OCI-LY7 (cell line): ENCODE measurements around the gene GLE1. TPM values are rescaled to one million over a fixed set of nuclear protein-coding genes. Genes with fewer than 3 reads are reported as not detected.
"Not testable (repeated sequence)": the region's sequence is repeated elsewhere in the genome, so short reads cannot be mapped to it uniquely, and the experiment has no call there.

Source experiments
- BruUV-seq: library from RNA; stranded (reverse); fragments of 400-500 nt; replicated peaks from 2 replicates; lab custom pipeline; 2021; lab: Mats Ljungman, UMichigan
- CTCF ChIA-PET: fragments of 300-600 bp; sonication (Branson Sonifier 250); formaldehyde crosslinking; loops from one replicate; lab custom pipeline; 2022; ENCODE audit warnings: antibody characterized with exemption; ENCODE audit not compliant: unreplicated experiment; lab: Charles Lee
- POLR2A ChIA-PET: fragments of 300-600 bp; sonication (Branson Sonifier 250); formaldehyde crosslinking; loops from one replicate; lab custom pipeline; 2022; ENCODE audit warnings: antibody characterized with exemption; lab: Charles Lee
- DNase-seq: peaks from one replicate; pipeline ENCODE4 v3.0.0-alpha.2; 2015; ENCODE audit warnings: low spot score
- H2AFZ ChIP-seq: fragments of 200-600 bp; sonication (generic), shearing (Covaris generic); 2 replicates; pipeline ENCODE4 v1.6.1; 2014; ENCODE audit warnings: mild to moderate bottlenecking, antibody characterized with exemption, low read length, moderate library complexity
- H3K27ac ChIP-seq: fragments of 200-600 bp; sonication (generic); 2 replicates; pipeline ENCODE4 v1.5.1; 2014; ENCODE audit warnings: mixed run types, low read depth, mild to moderate bottlenecking, moderate library complexity, low read length, inconsistent platforms; ENCODE audit not compliant: poor library complexity, severe bottlenecking
- H3K36me3 ChIP-seq: fragments of 200-600 bp; sonication (generic); 2 replicates; pipeline ENCODE4 v1.6.1; 2014; ENCODE audit warnings: mild to moderate bottlenecking, antibody characterized with exemption, low read length, moderate library complexity, mixed read lengths; ENCODE audit not compliant: insufficient read depth
- H3K4me1 ChIP-seq: fragments of 200-600 bp; sonication (generic); 2 replicates; pipeline ENCODE4 v1.5.1; 2014; ENCODE audit warnings: mild to moderate bottlenecking, low read length; ENCODE audit not compliant: insufficient read depth, poor library complexity, severe bottlenecking
- H3K4me2 ChIP-seq: fragments of 200-600 bp; sonication (generic); 2 replicates; pipeline ENCODE4 v1.6.1; 2014; ENCODE audit warnings: mild to moderate bottlenecking, low read length
- H3K4me3 ChIP-seq: fragments of 200-600 bp; sonication (generic); 2 replicates; pipeline ENCODE4 v1.5.1; 2014; ENCODE audit warnings: mild to moderate bottlenecking, low read depth, low read length; ENCODE audit not compliant: poor library complexity, severe bottlenecking
- H3K79me2 ChIP-seq: fragments of 200-600 bp; sonication (generic); 2 replicates; pipeline ENCODE4 v1.6.1; 2016; ENCODE audit warnings: low read depth, mild to moderate bottlenecking, low read length, moderate library complexity, mixed read lengths; ENCODE audit not compliant: insufficient read depth
- H3K9me2 ChIP-seq: fragments of 200-600 bp; sonication (generic); 2 replicates; pipeline ENCODE4 v1.6.1; 2016; ENCODE audit warnings: mild to moderate bottlenecking, low read length, mixed read lengths; ENCODE audit not compliant: insufficient read depth
- H3K9me3 ChIP-seq: fragments of 200-600 bp; sonication (generic); 2 replicates; pipeline ENCODE4 v1.6.1; 2014; ENCODE audit warnings: mild to moderate bottlenecking, mixed run types, low read length, mixed read lengths
- H4K20me1 ChIP-seq: fragments of 200-600 bp; sonication (generic); 2 replicates; pipeline ENCODE4 v1.6.1; 2014; ENCODE audit warnings: mild to moderate bottlenecking, antibody characterized with exemption, low read length, moderate library complexity, mixed read lengths; ENCODE audit not compliant: insufficient read depth
- EZH2phosphoT487 ChIP-seq: fragments of 200-600 bp; sonication (generic); IDR thresholded peaks from 2 replicates; pipeline ENCODE4 v1.6.1; 2018; ENCODE audit warnings: low read depth, borderline replicate concordance, mild to moderate bottlenecking, mixed run types, antibody characterized with exemption, low read length, moderate library complexity, mixed read lengths
- intact Hi-C: fragments of 100-400 bp; cut with micrococcal nuclease; formaldehyde crosslinking; loops from one replicate; pipeline ENCODE4 v1.10.0; 2022; ENCODE audit not compliant: unreplicated experiment
- total RNA-seq, 2 experiments: library from RNA; depleted of rRNA in 1 of 2; stranded (reverse); fragments of >200 nt in 1 of 2; shearing (Covaris generic) in 1 of 2; gene quantifications; 2 replicates each; pipeline ENCODE4 v1.2.3, GENCODE V29; 2014 to 2022
- TF ChIP-seq, protein P1 (sequence below): fragments of 200-600 bp; sonication (generic); conservative IDR thresholded peaks from 2 replicates; pipeline ENCODE4 v1.5.1; 2014; ENCODE audit warnings: mild to moderate bottlenecking, antibody characterized with exemption, low read length, moderate library complexity, mixed read lengths

The GLE1 gene
- total RNA-seq, 2 experiments from 2014 or later, result 30.8 to 45.2 TPM

DNA sequence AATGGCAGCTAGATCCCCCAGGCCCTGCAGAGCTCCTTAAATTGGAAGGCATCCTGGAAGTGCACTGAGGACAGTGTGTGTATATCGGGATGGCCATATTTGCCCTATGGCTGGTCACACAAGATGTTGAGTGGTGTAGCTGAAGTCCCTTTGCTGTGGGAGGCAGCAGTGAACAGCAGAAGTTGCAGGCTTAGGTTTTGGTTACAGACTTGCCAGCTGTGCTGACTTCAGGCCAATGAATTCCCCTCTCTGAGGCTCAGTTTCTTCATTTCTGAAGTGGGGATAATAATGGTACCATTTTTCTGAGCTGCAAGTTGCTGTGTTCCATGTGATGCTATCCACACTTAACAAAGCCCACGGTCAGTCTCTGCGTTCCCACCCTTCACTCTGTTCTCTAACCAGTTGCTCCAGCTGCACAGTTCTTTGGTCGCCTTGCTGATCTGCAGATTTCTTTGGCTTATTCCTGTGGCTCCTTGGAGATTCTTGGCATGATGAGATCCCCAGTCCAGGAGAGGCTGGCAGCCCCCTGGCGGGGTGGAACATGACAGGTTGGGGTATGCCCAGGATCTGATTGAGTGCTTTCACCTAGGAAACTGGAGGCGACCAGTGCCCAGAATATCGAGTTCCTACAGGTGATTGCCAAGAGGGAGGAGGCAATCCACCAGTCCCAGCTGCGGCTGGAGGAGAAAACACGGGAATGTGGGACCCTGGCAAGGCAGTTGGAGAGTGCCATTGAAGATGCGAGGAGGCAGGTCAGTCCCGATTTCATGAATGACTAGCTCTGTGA is 6.5 kb upstream of the GLE1 start:
- Histone ChIP-seq H4K20me1 (no peaks in the 10 kb centered on the region), H3K4me1 (no peaks in the 10 kb centered on the region), H3K27ac (no peak overlapping the region), H3K9me3 (no peaks in the 10 kb centered on the region), H3K79me2 (no peaks in the 10 kb centered on the region), H2AFZ (no peak overlapping the region), H3K4me3 (no peak overlapping the region), H3K4me2 (no peak overlapping the region), H3K36me3 (peaks cover 87% of the 10 kb centered on the region), H3K9me2 (no peaks in the 10 kb centered on the region)
- no TSS peak for BruUV-seq
- no peak for DNase-seq
- intact Hi-C loops, result no loop called here
- POLR2A ChIA-PET, result interaction anchor here (1.2 kb wide), 1 partner anchor 54 kb away, joined by 3 read pairs; no protein-coding TSS in a partner anchor
- TF ChIP-seq EZH2phosphoT487, result no peak
- TF ChIP-seq, protein P1, sequence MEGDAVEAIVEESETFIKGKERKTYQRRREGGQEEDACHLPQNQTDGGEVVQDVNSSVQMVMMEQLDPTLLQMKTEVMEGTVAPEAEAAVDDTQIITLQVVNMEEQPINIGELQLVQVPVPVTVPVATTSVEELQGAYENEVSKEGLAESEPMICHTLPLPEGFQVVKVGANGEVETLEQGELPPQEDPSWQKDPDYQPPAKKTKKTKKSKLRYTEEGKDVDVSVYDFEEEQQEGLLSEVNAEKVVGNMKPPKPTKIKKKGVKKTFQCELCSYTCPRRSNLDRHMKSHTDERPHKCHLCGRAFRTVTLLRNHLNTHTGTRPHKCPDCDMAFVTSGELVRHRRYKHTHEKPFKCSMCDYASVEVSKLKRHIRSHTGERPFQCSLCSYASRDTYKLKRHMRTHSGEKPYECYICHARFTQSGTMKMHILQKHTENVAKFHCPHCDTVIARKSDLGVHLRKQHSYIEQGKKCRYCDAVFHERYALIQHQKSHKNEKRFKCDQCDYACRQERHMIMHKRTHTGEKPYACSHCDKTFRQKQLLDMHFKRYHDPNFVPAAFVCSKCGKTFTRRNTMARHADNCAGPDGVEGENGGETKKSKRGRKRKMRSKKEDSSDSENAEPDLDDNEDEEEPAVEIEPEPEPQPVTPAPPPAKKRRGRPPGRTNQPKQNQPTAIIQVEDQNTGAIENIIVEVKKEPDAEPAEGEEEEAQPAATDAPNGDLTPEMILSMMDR, result no peak
- CTCF ChIA-PET, result interaction anchor here (0.5 to 1.3 kb wide), 3 partner anchors 12 to 77 kb away, joined by 3 to 5 read pairs (median 3); partner anchors contain the start of gene CERCAM

DNA sequence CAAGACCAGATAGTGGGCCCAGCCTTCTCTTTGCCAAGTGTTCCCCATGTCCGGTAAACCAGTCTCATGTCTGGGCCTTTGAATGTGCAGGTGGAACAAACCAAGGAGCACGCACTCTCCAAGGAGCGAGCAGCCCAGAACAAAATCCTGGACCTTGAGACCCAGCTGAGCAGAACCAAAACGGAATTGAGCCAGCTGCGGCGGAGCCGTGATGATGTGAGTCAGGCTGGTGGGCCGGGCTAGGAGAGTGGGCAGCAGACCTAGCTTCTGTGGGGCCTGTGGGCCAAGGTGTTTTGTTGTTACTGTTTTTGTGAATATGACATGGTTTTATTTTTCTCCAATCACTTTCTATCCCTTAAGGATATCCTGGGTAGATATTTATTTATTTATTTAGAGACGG is 5.6 kb upstream of the GLE1 start:
- H3K27ac ChIP-seq, result no peak overlapping the region
- no peak for DNase-seq
- H3K4me3 ChIP-seq, result no peak overlapping the region
- H3K79me2 ChIP-seq, result no peaks in the 10 kb centered on the region
- H2AFZ ChIP-seq, result no peak overlapping the region
- no peaks in the 10 kb centered on the region for H3K9me2 ChIP-seq
- peaks cover 4% of the 10 kb centered on the region for H3K4me1 ChIP-seq
- no peaks in the 10 kb centered on the region for H3K9me3 ChIP-seq
- POLR2A ChIA-PET, result no interaction called here
- H3K36me3 ChIP-seq, result peaks cover 83% of the 10 kb centered on the region
- intact Hi-C loops, result no loop called here
- no TSS peak for BruUV-seq
- H3K4me2 ChIP-seq, result no peak overlapping the region
- H4K20me1 ChIP-seq, result no peaks in the 10 kb centered on the region
- CTCF ChIA-PET, result no interaction called here
- no peak for TF ChIP-seq EZH2phosphoT487
- TF ChIP-seq, protein P1, result no peak

DNA sequence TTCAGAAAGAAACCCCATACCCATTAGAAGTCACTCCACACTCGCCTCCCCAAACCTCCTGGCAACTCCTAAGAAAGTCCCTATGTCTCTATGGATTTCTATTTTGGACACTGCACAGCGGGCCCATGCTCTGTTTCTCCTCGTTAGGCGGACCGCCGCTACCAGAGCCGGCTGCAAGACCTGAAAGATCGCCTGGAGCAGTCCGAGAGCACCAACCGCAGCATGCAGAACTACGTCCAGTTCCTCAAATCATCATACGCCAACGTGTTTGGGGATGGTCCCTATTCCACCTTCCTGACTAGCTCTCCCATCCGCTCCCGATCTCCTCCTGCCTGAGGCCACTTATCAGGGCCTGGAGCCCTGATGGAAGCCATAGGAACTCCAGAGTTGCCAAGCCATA is 4.6 kb upstream of the GLE1 start:
- H3K4me2 ChIP-seq, result no peak overlapping the region
- H3K9me3 ChIP-seq, result no peaks in the 10 kb centered on the region
- intact Hi-C loops, result no loop called here
- TF ChIP-seq, protein P1, result no peak
- TF ChIP-seq EZH2phosphoT487, result no peak
- no peaks in the 10 kb centered on the region for H4K20me1 ChIP-seq
- H3K9me2 ChIP-seq, result no peaks in the 10 kb centered on the region
- H3K4me3 ChIP-seq, result no peak overlapping the region
- POLR2A ChIA-PET, result no interaction called here
- CTCF ChIA-PET, result no interaction called here
- peaks cover 6% of the 10 kb centered on the region for H3K4me1 ChIP-seq
- H3K36me3 ChIP-seq, result peaks cover 73% of the 10 kb centered on the region
- no peak overlapping the region for H3K27ac ChIP-seq
- H2AFZ ChIP-seq, result no peak overlapping the region
- DNase-seq, result no peak
- H3K79me2 ChIP-seq, result no peaks in the 10 kb centered on the region; the same call in 1 of the 2 replicates
- no TSS peak for BruUV-seq

DNA sequence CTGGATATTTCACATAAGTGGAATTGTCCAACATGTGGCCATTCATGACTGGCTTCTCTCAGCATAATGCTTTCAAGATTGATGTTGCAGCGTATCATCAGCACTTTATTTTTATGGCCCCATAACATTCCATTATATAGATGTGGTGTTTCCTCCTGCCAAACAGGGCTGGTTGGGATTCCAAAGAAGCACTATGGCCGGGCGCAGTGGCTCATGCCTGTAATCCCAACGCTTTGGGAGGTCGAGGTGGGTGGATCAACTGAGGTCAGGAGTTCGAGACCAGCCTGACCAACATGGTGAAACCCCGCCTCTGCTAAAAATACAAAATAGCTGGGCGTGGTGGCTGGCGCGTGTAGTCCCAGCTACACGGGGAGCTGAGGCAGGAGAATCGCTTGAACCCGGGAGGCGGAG is 1.1 kb upstream of the GLE1 start:
- Histone ChIP-seq H3K4me2 (peak overlapping the region; percentile 85; the same call in 1 of the 2 replicates), H3K36me3 (peaks cover 49% of the 10 kb centered on the region), H3K4me1 (peaks cover 13% of the 10 kb centered on the region), H3K79me2 (peaks cover 20% of the 10 kb centered on the region)
- BruUV-seq, POLR2A ChIA-PET, H2AFZ ChIP-seq, intact Hi-C loops, H3K9me2 ChIP-seq, H3K9me3 ChIP-seq, H3K27ac ChIP-seq, H3K4me3 ChIP-seq, DNase-seq, CTCF ChIA-PET, H4K20me1 ChIP-seq: not testable (repeated sequence)
